ENCODE measurements around the gene PRORP.

- TF ChIP-seq FOXK1 (CRISPR knock-in tag; IDR thresholded peaks at IDR 0.05) (no peak), ZNF263 (CRISPR knock-in tag; IDR thresholded peaks at IDR 0.05; ENCODE audit: low read depth) (no peak), FOXP1 (CRISPR knock-in tag; IDR thresholded peaks at IDR 0.05; ENCODE audit: borderline replicate concordance) (no peak), ESRRA (CRISPR knock-in tag; IDR thresholded peaks at IDR 0.05; ENCODE audit: borderline replicate concordance) (no peak), KAT7 (CRISPR knock-in tag; IDR thresholded peaks at IDR 0.05; ENCODE audit: borderline replicate concordance) (no peak), GABPB1 (CRISPR knock-in tag; IDR thresholded peaks at IDR 0.05) (peak; percentile 31; the same call in 1 of the 2 replicates), USF1 (CRISPR knock-in tag; IDR thresholded peaks at IDR 0.05) (no peak), ZNF121 (CRISPR knock-in tag; IDR thresholded peaks at IDR 0.05) (no peak), SP1 (CRISPR knock-in tag; conservative IDR thresholded peaks at IDR 0.05) (no peak), RELA (CRISPR knock-in tag; IDR thresholded peaks at IDR 0.05; ENCODE audit: borderline replicate concordance) (no peak)
- TF ChIP-seq, protein P1, sequence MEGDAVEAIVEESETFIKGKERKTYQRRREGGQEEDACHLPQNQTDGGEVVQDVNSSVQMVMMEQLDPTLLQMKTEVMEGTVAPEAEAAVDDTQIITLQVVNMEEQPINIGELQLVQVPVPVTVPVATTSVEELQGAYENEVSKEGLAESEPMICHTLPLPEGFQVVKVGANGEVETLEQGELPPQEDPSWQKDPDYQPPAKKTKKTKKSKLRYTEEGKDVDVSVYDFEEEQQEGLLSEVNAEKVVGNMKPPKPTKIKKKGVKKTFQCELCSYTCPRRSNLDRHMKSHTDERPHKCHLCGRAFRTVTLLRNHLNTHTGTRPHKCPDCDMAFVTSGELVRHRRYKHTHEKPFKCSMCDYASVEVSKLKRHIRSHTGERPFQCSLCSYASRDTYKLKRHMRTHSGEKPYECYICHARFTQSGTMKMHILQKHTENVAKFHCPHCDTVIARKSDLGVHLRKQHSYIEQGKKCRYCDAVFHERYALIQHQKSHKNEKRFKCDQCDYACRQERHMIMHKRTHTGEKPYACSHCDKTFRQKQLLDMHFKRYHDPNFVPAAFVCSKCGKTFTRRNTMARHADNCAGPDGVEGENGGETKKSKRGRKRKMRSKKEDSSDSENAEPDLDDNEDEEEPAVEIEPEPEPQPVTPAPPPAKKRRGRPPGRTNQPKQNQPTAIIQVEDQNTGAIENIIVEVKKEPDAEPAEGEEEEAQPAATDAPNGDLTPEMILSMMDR (IDR thresholded peaks at IDR 0.05): no peak
- TF ChIP-seq, protein P2, sequence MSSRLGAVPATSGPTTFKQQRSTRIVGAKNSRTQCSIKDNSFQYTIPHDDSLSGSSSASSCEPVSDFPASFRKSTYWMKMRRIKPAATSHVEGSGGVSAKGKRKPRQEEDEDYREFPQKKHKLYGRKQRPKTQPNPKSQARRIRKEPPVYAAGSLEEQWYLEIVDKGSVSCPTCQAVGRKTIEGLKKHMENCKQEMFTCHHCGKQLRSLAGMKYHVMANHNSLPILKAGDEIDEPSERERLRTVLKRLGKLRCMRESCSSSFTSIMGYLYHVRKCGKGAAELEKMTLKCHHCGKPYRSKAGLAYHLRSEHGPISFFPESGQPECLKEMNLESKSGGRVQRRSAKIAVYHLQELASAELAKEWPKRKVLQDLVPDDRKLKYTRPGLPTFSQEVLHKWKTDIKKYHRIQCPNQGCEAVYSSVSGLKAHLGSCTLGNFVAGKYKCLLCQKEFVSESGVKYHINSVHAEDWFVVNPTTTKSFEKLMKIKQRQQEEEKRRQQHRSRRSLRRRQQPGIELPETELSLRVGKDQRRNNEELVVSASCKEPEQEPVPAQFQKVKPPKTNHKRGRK (CRISPR knock-in tag; IDR thresholded peaks at IDR 0.05; ENCODE audit: borderline replicate concordance): no peak
These were observed 21.7 kb downstream of the PRORP start for GRCh38 chr14:35144029-35144428.

Measured in WTC11 (cell line).